HG03095 (cell line): ENCODE data around the gene ADD3.
"Not testable (repeated sequence)": the region's sequence is repeated elsewhere in the genome, so short reads cannot be mapped to it uniquely, and the experiment has no call there.

Experiments
- ATAC-seq: cut with Tn5 transposase; IDR thresholded peaks from one replicate; pipeline ENCODE4 v1.9.1; 2021; ENCODE audit warnings: moderate library complexity; ENCODE audit not compliant: unreplicated experiment

The ADD3 gene

DNA sequence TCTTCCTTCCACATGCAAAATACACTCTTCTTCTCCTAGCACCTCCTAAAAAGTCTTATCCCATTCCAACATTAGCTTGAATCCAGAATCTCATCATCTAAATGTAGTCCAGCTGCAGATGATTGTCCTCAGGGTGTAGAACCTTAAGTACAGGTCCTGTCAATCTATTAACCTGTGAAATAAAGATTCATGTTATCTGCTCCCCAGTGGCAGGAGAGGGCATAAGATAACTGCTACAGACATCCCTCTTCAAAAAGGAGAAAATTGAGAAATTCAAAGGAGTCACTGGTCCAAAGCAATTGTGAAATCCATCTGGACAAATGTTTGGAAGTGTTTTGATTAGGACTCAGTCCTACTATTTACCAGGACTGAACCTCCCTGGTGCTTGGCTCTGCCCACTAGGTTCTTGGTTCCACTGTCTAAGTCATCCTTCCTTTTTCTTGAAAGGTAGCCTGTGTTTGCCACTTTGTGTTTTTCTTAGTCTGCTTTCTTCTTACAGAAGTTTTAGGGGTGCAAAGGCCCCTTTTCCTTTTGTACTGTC is 96.2 kb downstream of the ADD3 start:
- no peak for ATAC-seq

DNA sequence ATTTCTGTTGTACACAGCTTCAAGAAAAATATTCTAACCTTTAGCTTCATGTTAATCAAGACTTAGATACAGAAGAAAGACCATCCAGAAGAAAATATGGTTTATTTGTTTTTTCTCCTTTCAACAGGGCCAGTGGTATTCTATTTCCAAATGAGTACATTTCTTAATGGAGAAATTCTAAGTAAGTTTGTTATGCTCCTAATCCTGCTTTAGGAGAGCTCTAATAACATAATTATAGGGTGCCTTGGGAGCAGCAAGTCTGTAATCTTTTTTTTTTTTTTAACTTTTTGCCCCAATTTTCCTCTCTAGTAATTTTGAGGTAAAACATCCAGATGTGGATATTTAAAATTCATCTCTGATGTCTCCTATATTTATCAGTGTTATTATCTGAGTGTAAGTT is 98.1 kb downstream of the ADD3 start:
- no peak for ATAC-seq

GRCh38 chr10:110107430-110107829 is 99.6 kb downstream of the ADD3 start:
- no peak for ATAC-seq

DNA sequence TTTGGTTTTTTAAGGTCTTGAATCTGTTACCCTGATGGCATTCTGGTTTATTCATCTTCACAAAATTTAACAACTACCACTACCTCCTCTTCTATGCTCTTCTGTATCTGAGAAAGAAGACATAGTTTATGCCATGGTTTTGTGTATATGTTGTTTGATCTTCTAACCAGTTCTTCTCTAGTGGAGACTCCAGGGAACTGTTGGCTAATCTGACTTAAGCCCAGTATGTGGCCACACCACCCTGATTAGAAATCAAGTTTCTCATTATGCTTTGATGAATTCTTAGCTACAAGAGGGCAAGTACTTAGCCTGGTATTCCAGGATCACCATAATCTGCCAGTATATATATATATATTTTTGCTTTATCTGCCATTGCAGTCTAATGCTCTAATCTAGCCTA is 100.1 kb downstream of the ADD3 start:
- no peak for ATAC-seq

- ATAC-seq: no peak
These were observed 101.7 kb downstream of the ADD3 start for GRCh38 chr10:110109511-110109910.

DNA sequence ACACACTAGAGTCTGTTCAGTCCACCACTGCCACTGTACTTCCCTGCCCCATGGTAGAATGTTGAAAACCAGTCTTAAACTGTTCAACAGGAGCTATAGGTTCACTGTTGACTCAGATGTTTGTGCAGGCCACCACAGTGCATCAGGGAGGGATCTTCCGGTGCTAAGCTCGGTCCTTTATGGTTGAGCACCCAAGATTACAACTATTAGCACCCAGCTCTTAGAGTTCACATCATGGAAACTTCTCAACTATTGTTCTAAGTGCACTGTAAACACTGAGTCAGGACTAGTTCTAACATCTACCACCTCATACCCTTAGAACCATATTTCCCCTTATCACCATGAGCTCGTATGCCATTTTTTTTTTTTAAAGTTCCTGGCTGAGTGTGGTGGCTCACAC is 102.6 kb downstream of the ADD3 start:
- ATAC-seq: no peak

- ATAC-seq: no peak
These were observed 106.0 kb downstream of the ADD3 start for GRCh38 chr10:110113670-110114337.

GRCh38 chr10:110114668-110115067 is 106.9 kb downstream of the ADD3 start:
- ATAC-seq: not testable (repeated sequence)

GRCh38 chr10:110115784-110116520 is 108.2 kb downstream of the ADD3 start:
- no peak for ATAC-seq

DNA sequence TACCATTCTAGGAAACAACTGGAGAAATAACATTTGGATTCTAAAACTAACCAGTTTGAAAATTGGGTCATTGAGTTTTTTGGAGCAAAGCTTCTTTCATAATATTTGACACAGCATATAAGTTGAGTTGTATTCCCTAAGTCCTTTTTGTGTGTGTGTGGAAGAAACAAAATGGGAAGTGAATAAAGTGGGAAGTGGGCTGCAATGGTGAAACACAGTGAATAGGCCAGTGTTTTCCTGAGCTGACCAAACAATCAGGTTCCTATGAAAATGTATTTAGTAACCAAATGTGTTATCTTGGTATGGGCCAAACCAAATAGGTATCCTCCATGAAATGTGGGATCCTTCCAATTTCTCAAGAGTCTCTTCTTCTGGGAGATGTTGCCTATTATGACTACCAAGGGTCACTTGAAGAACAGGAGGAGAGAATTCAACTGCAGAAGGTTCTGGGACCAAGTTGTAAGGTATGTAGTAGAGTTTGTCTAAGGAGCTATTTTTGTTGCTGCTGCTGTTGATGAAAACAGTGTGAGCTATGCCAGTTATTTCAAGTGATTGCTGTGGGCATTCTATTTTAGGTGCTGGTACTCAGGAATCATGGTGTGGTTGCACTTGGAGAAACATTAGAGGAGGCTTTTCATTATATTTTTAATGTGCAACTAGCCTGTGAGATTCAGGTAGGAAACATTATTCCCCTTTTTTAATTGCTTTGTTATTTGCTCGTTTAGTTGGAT is 111.3 kb downstream of the ADD3 start:
- ATAC-seq: no peak

DNA sequence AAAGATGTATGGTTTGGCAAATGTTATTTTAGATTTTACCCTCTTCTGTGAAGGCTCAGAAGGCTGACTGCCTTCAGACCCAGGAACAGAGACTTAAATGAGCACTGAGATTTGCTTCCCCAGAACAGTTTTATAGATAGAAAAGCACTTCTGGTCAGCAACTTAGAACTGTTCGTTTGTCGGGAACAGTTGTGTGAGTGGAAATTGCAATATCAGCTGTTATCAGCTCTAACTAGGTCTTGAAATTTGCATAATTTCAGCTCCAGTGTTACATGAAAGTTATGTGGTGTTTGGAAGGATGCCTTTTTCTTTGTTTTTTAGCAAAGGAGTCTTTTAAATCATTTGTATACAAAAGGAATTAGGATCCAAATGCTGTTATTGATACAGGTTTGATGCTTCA is 115.8 kb downstream of the ADD3 start:
- no peak for ATAC-seq

DNA sequence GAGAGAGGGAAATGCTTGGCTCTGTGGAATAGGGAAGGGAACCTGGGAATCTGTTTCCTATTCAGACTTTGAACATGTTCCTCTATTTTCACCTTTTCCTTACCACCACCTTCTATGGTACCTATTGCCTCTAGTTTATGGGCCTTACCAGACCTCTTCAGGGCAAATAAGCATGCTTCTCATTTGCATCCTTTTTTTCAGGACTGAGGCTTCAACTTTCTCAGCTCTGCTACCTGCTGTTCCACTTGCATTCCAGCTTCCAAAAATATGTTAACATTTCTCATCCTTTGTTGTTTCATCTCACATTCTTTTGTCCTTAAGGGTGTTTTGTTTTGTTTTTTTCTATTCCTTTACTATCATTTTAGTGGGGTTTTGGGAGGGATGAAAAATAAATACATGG is 121.7 kb downstream of the ADD3 start:
- no peak for ATAC-seq

DNA sequence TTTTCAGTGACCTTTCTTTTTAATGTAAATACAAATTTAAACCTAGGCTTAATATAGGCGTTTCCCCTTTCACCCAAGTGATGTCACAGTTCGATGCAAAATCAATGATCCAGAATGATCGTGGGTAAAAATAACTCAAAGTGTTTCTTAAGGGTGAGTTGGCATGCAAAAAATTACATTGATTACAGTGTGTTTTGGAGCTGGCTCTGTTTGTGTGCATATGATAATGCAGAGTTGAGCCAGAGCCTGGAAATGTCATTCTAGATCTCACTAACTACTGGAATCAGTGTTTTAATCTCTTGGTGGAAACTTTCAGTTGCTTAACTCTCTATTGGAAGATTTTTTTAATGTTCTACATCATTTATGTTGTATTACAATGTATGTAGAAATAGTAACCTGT is 127.1 kb downstream of the ADD3 start:
- ATAC-seq: no peak

DNA sequence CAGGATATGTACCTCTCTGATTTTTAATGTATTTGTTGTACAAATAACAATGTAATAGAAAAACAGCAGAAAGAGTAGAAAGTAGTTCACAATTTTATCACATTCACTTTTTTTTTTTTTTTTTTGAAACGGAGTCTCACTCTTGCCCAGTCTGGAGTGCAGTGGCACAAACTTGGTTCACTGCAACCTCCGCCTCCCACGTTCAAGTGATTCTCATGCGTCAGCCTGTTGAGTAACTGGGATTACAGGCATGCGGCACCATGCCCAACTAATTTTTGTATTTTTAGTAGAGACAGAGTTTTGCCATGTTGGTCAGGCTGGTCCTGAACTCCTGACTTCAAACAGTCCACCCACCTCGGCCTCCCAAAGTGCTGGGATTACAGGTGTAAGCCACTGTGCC is 128.1 kb downstream of the ADD3 start:
- ATAC-seq: not testable (repeated sequence)

- peak; percentile 54 for ATAC-seq
These were observed 129.4 kb downstream of the ADD3 start for GRCh38 chr10:110137142-110137545.

- ATAC-seq: peak; percentile 63
These were observed 130.5 kb downstream of the ADD3 start for GRCh38 chr10:110138197-110138812.

DNA sequence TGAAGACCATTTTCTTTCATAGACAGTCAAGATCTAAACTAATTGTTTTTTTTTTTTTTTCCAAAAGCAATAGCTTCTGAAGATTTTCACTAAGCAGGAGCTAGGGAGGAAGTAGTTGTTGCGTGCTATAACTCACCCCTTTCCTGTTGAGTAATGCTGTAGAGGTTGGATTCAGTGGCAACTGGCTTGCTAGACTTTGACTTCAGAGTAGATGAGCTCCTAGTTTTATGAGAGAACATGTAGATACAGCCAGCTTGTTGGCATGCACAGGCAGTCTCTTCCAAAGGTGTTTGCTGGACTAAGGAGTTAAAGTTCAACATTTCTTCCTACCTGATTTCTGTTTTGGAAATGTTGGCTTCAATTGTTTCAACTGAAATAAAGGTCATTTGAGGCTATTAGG is 133.4 kb downstream of the ADD3 start:
- ATAC-seq: no peak

GRCh38 chr10:110141871-110142635 is 134.3 kb downstream of the ADD3 start:
- ATAC-seq: no peak

DNA sequence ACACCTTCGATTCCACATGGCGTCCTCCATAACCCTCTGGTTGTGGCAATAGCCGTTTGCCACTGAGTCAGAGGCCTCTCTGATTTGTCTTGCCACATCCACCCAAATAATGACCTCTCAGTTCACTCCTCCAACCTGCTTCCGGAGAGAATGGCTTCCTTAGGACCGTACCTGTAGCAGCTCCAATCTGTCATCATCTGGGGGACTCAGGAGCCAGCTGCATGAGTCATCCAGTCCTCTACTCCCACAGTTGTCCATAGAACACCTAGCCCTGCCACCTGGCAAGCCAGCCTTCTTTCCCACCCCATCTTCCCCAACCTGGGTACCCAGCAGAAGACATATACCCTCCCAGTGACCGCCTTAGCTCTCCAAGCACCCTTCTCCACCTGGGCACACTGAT is 135.2 kb downstream of the ADD3 start:
- ATAC-seq: no peak

- ATAC-seq: no peak
These were observed 136.7 kb downstream of the ADD3 start for GRCh38 chr10:110144507-110144906.

DNA sequence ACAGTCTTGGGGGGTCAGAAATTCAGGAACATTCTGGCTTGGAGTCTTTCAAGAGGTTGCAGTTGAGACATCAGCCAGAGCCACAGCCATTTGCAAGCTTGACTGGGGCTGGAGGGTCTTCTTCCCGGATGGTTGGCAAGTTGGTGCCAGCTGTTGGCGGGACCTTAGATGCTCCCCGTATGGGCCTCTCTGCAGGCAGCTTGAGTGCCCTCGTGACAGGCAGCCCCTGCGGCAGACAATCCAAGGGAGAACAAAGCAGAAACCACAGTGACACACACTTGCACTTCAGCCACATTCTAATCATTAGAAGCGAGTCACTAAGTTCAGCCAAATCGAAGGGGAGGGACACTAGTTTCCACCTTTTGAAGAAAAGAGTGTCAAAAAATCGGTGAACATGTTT is 140.2 kb downstream of the ADD3 start:
- no peak for ATAC-seq
